Stimulated activated CD8-positive, alpha-beta memory T cell treated with anti-CD3 and anti-CD28 coated beads, Interleukin-7, amount 100 ng/mL, for 4 hours (primary cell): Measurements from ENCODE around the gene LUZP4.
"Not testable (repeated sequence)": the region's sequence is repeated elsewhere in the genome, so short reads cannot be mapped to it uniquely, and the experiment has no call there.

Experiments used
- DNase-seq, 2 donors: peaks; one replicate each; pipeline ENCODE4 v3.0.0-alpha.2; 2020; ENCODE audit warnings: low read depth in 2 of 2

The LUZP4 gene

GRCh38 chrX:115289465-115289864 is at the start of gene LUZP4:
Gene LUZP4 (plus strand): TSS chrX:115289715. CDS start chrX:115289760, 45 bp downstream.
- no peak for DNase-seq

- no peak for DNase-seq
These were observed 37.9 kb upstream of the LUZP4 start for GRCh38 chrX:115251458-115252233.

GRCh38 chrX:115255003-115255402 is 34.5 kb upstream of the LUZP4 start:
- DNase-seq = no peak

GRCh38 chrX:115257711-115258110 is 31.8 kb upstream of the LUZP4 start:
- no peak for DNase-seq

- no peak for DNase-seq
These were observed 30.2 kb upstream of the LUZP4 start for GRCh38 chrX:115259238-115259875.

- no peak for DNase-seq
These were observed 29.2 kb upstream of the LUZP4 start for GRCh38 chrX:115260330-115260729.

GRCh38 chrX:115261148-115261547 is 28.4 kb upstream of the LUZP4 start:
- DNase-seq = no peak

GRCh38 chrX:115264009-115264408 is 25.5 kb upstream of the LUZP4 start:
- DNase-seq = no peak

GRCh38 chrX:115266300-115266699 is 23.2 kb upstream of the LUZP4 start:
- no peak for DNase-seq

GRCh38 chrX:115268421-115268820 is 21.1 kb upstream of the LUZP4 start:
- no peak for DNase-seq

GRCh38 chrX:115269051-115269683 is 20.3 kb upstream of the LUZP4 start:
- no peak for DNase-seq

- DNase-seq = no peak
These were observed 4.6 kb upstream of the LUZP4 start for GRCh38 chrX:115284877-115285276.

- no peak for DNase-seq
These were observed 7.7 kb downstream of the LUZP4 start for GRCh38 chrX:115297189-115297588.

GRCh38 chrX:115311139-115311538 is 21.6 kb downstream of the LUZP4 start:
- DNase-seq = no peak

- DNase-seq = no peak
These were observed 22.1 kb downstream of the LUZP4 start for GRCh38 chrX:115311601-115312001.

- no peak for DNase-seq
These were observed 28.6 kb downstream of the LUZP4 start for GRCh38 chrX:115318139-115318538.

- no peak for DNase-seq
These were observed 32.9 kb downstream of the LUZP4 start for GRCh38 chrX:115322375-115322774.

GRCh38 chrX:115324194-115324593 is 34.7 kb downstream of the LUZP4 start:
- no peak for DNase-seq

GRCh38 chrX:115329282-115329681 is 39.8 kb downstream of the LUZP4 start:
- DNase-seq = not testable (repeated sequence)

- DNase-seq = no peak
These were observed 41.1 kb downstream of the LUZP4 start for GRCh38 chrX:115330498-115331168.

- no peak for DNase-seq
These were observed 43.3 kb downstream of the LUZP4 start for GRCh38 chrX:115332832-115333231.

GRCh38 chrX:115333446-115333845 is 43.9 kb downstream of the LUZP4 start:
- DNase-seq = no peak
